ENCODE data around the gene NDC1.

NDC1 gene

DNA sequence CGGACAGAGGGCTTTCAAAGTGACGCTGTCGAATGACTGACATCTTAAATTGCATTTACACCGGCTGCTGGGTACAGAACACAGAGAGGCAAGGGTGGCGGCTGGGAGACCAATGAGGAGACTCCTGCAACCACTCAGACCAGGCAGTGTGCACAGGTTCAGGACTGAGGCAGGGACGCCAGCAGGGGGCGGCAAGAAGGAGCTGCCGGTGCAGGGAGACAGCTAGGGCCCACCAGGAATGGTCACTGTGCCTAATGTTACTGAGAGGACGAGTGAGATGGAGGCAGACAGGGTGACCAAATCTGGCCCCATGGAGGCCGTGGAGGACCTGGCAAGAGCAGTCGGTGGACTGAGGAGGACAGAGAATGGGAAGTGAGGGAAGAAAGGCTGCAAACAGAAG lies 122.6 kb downstream of the NDC1 start:
- TF ChIP-seq, protein P1, sequence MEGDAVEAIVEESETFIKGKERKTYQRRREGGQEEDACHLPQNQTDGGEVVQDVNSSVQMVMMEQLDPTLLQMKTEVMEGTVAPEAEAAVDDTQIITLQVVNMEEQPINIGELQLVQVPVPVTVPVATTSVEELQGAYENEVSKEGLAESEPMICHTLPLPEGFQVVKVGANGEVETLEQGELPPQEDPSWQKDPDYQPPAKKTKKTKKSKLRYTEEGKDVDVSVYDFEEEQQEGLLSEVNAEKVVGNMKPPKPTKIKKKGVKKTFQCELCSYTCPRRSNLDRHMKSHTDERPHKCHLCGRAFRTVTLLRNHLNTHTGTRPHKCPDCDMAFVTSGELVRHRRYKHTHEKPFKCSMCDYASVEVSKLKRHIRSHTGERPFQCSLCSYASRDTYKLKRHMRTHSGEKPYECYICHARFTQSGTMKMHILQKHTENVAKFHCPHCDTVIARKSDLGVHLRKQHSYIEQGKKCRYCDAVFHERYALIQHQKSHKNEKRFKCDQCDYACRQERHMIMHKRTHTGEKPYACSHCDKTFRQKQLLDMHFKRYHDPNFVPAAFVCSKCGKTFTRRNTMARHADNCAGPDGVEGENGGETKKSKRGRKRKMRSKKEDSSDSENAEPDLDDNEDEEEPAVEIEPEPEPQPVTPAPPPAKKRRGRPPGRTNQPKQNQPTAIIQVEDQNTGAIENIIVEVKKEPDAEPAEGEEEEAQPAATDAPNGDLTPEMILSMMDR (IDR thresholded peaks at IDR 0.05; ENCODE audit: borderline replicate concordance, insufficient read depth, low read depth, low read length) = peak; percentile 71
- H3K4me3 ChIP-seq (ENCODE audit: low read depth, low read length) = no peak overlapping the region

All from GM12875 (cell line).